ENCODE data around the gene PLD4. TPM values are rescaled to one million over a fixed set of nuclear protein-coding genes. Genes with fewer than 3 reads are reported as not detected.

Gene PLD4
- total RNA-seq, 1 experiment from 2014 or later = not detected

- H3K79me2 ChIP-seq (ENCODE audit: low read depth) = no peaks in the 10 kb centered on the region
- H3K36me3 ChIP-seq (ENCODE audit: low read depth) = no peaks in the 10 kb centered on the region
- 0 out of 2 replicates have a peak, but pooled peaks cover 2% of the 10 kb centered on the region for H3F3A ChIP-seq (ENCODE audit: insufficient read depth, low read depth)
- ChIA-PET POLR2A (ENCODE audit: unreplicated experiment) (no interaction called here), CTCF (no interaction called here)
- H3K4me2 ChIP-seq = no peak overlapping the region
- H3K9me2 ChIP-seq (ENCODE audit: insufficient read depth) = no peaks in the 10 kb centered on the region
- no peaks in the 10 kb centered on the region for H3K4me1 ChIP-seq (replicated peaks; ENCODE audit: insufficient read depth)
- DNase-seq = no peak
- no peak for TF ChIP-seq CTCF (conservative IDR thresholded peaks at IDR 0.05)
- BruUV-seq (replicated peaks) = no TSS peak
- H3K27me3 ChIP-seq (ENCODE audit: insufficient read depth, low read depth) = peaks cover 44% of the 10 kb centered on the region
- H4K20me1 ChIP-seq (ENCODE audit: insufficient read depth) = no peaks in the 10 kb centered on the region
- intact Hi-C loops (cut with micrococcal nuclease; ENCODE audit: unreplicated experiment) = no loop called here
- no peak overlapping the region for H3K4me3 ChIP-seq
- no peak overlapping the region for H2AFZ ChIP-seq
- no peak overlapping the region for H3K27ac ChIP-seq
- H3K9me3 ChIP-seq (ENCODE audit: insufficient read depth, low read depth) = peaks cover 7% of the 10 kb centered on the region; the same call in 1 of the 2 replicates
Observed at GRCh38 chr14:104912053-104912452, 12.6 kb upstream of the PLD4 start.

GRCh38 chr14:104913435-104913834, 11.2 kb upstream of the PLD4 start:
- ChIA-PET POLR2A (ENCODE audit: unreplicated experiment) (no interaction called here), CTCF (no interaction called here)
- 0 out of 2 replicates have a peak, but pooled peaks cover 1% of the 10 kb centered on the region for H3F3A ChIP-seq (ENCODE audit: insufficient read depth, low read depth)
- H4K20me1 ChIP-seq (ENCODE audit: insufficient read depth) = no peaks in the 10 kb centered on the region
- no peaks in the 10 kb centered on the region for H3K36me3 ChIP-seq (ENCODE audit: low read depth)
- no peaks in the 10 kb centered on the region for H3K9me2 ChIP-seq (ENCODE audit: insufficient read depth)
- no peak overlapping the region for H3K4me2 ChIP-seq
- no peak for DNase-seq
- intact Hi-C loops (cut with micrococcal nuclease; ENCODE audit: unreplicated experiment) = no loop called here
- peaks cover 7% of the 10 kb centered on the region; the same call in 1 of the 2 replicates for H3K9me3 ChIP-seq (ENCODE audit: insufficient read depth, low read depth)
- no TSS peak for BruUV-seq (replicated peaks)
- H2AFZ ChIP-seq = no peak overlapping the region
- no peaks in the 10 kb centered on the region for H3K79me2 ChIP-seq (ENCODE audit: low read depth)
- TF ChIP-seq CTCF (conservative IDR thresholded peaks at IDR 0.05) (no peak), EZH2 (IDR thresholded peaks at IDR 0.05; ENCODE audit: low read depth) (no peak)
- H3K27ac ChIP-seq = no peak overlapping the region
- H3K27me3 ChIP-seq (ENCODE audit: insufficient read depth, low read depth) = peaks cover 38% of the 10 kb centered on the region
- no peak overlapping the region for H3K4me3 ChIP-seq
- H3K4me1 ChIP-seq (replicated peaks; ENCODE audit: insufficient read depth) = no peaks in the 10 kb centered on the region

- Histone ChIP-seq H3K9me3 (ENCODE audit: insufficient read depth, low read depth) (peaks cover 3% of the 10 kb centered on the region; the same call in 1 of the 2 replicates), H3K36me3 (ENCODE audit: low read depth) (no peaks in the 10 kb centered on the region), H3K79me2 (ENCODE audit: low read depth) (no peaks in the 10 kb centered on the region), H2AFZ (no peak overlapping the region), H3K9me2 (ENCODE audit: insufficient read depth) (no peaks in the 10 kb centered on the region), H3K4me3 (no peak overlapping the region), H3K27ac (no peak overlapping the region), H4K20me1 (ENCODE audit: insufficient read depth) (no peaks in the 10 kb centered on the region), H3K4me1 (replicated peaks; ENCODE audit: insufficient read depth) (no peaks in the 10 kb centered on the region), H3F3A (ENCODE audit: insufficient read depth, low read depth) (no peaks in the 10 kb centered on the region), H3K4me2 (no peak overlapping the region), H3K27me3 (ENCODE audit: insufficient read depth, low read depth) (peaks cover 31% of the 10 kb centered on the region)
- no peak for DNase-seq
- BruUV-seq (replicated peaks) = no TSS peak
- CTCF ChIA-PET = no interaction called here
- TF ChIP-seq EZH2 (IDR thresholded peaks at IDR 0.05; ENCODE audit: low read depth) (no peak), CTCF (conservative IDR thresholded peaks at IDR 0.05) (no peak)
- intact Hi-C loops (cut with micrococcal nuclease; ENCODE audit: unreplicated experiment) = no loop called here
- POLR2A ChIA-PET (ENCODE audit: unreplicated experiment) = no interaction called here
Observed at GRCh38 chr14:104917116-104917515, 7.6 kb upstream of the PLD4 start.

Data from PC-9 (cell line).